G401.6 (cell line): Measurements from ENCODE around the gene DUS2.
"Not testable (repeated sequence)": the region's sequence is repeated elsewhere in the genome, so short reads cannot be mapped to it uniquely, and the experiment has no call there.

Source experiments
- FAIRE-seq: peaks from 2 replicates; lab custom pipeline; 2012; peaks lifted over from hg19 to GRCh38; lab: Jason Lieb, UNC

DUS2 gene

GRCh38 chr16:68091380-68092261 lies 68.5 kb downstream of the DUS2 start:
- FAIRE-seq: no peak

- not testable (repeated sequence) for FAIRE-seq
Observed at GRCh38 chr16:68092275-68092674, 69.2 kb downstream of the DUS2 start.

GRCh38 chr16:68093816-68094613 lies 70.9 kb downstream of the DUS2 start:
- FAIRE-seq: peak; percentile 76

- FAIRE-seq: no peak
Observed at GRCh38 chr16:68094614-68094934, 71.5 kb downstream of the DUS2 start.

GRCh38 chr16:68096491-68096890 lies 73.4 kb downstream of the DUS2 start:
- FAIRE-seq: no peak

GRCh38 chr16:68097088-68097487 lies 74.0 kb downstream of the DUS2 start:
- FAIRE-seq: no peak

GRCh38 chr16:68097895-68098294 lies 74.8 kb downstream of the DUS2 start:
- FAIRE-seq: no peak

- no peak for FAIRE-seq
Observed at GRCh38 chr16:68100488-68100887, 77.4 kb downstream of the DUS2 start.

- FAIRE-seq: no peak
Observed at GRCh38 chr16:68105611-68106010, 82.5 kb downstream of the DUS2 start.

- not testable (repeated sequence) for FAIRE-seq
Observed at GRCh38 chr16:68107230-68107928, 84.3 kb downstream of the DUS2 start.

GRCh38 chr16:68109156-68109555 lies 86.1 kb downstream of the DUS2 start:
- not testable (repeated sequence) for FAIRE-seq

GRCh38 chr16:68110611-68111010 lies 87.5 kb downstream of the DUS2 start:
- FAIRE-seq: not testable (repeated sequence)

GRCh38 chr16:68111379-68111778 lies 88.3 kb downstream of the DUS2 start:
- FAIRE-seq: no peak

GRCh38 chr16:68113059-68113761 lies 90.1 kb downstream of the DUS2 start:
- FAIRE-seq: no peak

- FAIRE-seq: no peak
Observed at GRCh38 chr16:68113765-68114240, 90.7 kb downstream of the DUS2 start.

GRCh38 chr16:68114939-68115338 lies 91.9 kb downstream of the DUS2 start:
- FAIRE-seq: not testable (repeated sequence)

- FAIRE-seq: no peak
Observed at GRCh38 chr16:68115851-68116250, 92.8 kb downstream of the DUS2 start.

- FAIRE-seq: no peak
Observed at GRCh38 chr16:68116256-68116867, 93.3 kb downstream of the DUS2 start.

GRCh38 chr16:68117884-68118283 lies 94.8 kb downstream of the DUS2 start:
- no peak for FAIRE-seq

GRCh38 chr16:68118954-68119353 lies 95.9 kb downstream of the DUS2 start:
- not testable (repeated sequence) for FAIRE-seq

- not testable (repeated sequence) for FAIRE-seq
Observed at GRCh38 chr16:68120496-68120895, 97.4 kb downstream of the DUS2 start.

- no peak for FAIRE-seq
Observed at GRCh38 chr16:68126395-68126794, 103.3 kb downstream of the DUS2 start.
